Panc1 (cell line): ENCODE data around the gene ILDR1. TPM values are rescaled to one million over a fixed set of nuclear protein-coding genes. Genes with fewer than 3 reads are reported as not detected.

Source experiments
- ATAC-seq: fragments of 200-7000 bp; cut with Tn5 transposase; 2 replicates; pipeline ENCODE4 v1.9.1; 2020; ENCODE audit warnings: mild to moderate bottlenecking, moderate library complexity
- BruUV-seq: library from RNA; stranded (reverse); fragments of 400-500 nt; replicated peaks from 2 replicates; lab custom pipeline; 2021; lab: Mats Ljungman, UMichigan
- CTCF ChIA-PET: fragments of 300-600 bp; sonication (Branson Sonifier 250); formaldehyde crosslinking; loops from one replicate; lab custom pipeline; 2022; ENCODE audit warnings: antibody characterized with exemption; lab: Charles Lee
- POLR2A ChIA-PET: fragments of 300-600 bp; sonication (Branson Sonifier 250); formaldehyde crosslinking; loops from one replicate; lab custom pipeline; 2022; ENCODE audit warnings: antibody characterized with exemption; lab: Charles Lee
- DNase-seq: peaks from one replicate; pipeline ENCODE4 v3.0.0-alpha.2; 2010; ENCODE audit warnings: low read depth, low spot score
- H3K27ac ChIP-seq: 2 replicates; pipeline ENCODE4 v1.5.1; 2011; ENCODE audit warnings: mild to moderate bottlenecking, low read length, inconsistent platforms
- H3K27me3 ChIP-seq: fragments of 200-500 bp; sonication (Bioruptor generic); 2 replicates; pipeline ENCODE4 v1.6.0; 2014; ENCODE audit warnings: low read length, inconsistent platforms; ENCODE audit not compliant: control insufficient read depth, insufficient read depth
- H3K36me3 ChIP-seq: fragments of 200-500 bp; sonication (Bioruptor generic); 2 replicates; pipeline ENCODE4 v1.5.1; 2014; ENCODE audit warnings: inconsistent platforms, mild to moderate bottlenecking, low read length, moderate library complexity; ENCODE audit not compliant: control insufficient read depth, insufficient read depth
- H3K4me1 ChIP-seq: 2 replicates; pipeline ENCODE4 v1.5.1; 2011; ENCODE audit warnings: inconsistent platforms, mild to moderate bottlenecking, low read length, moderate library complexity; ENCODE audit not compliant: control insufficient read depth, insufficient read depth
- H3K4me3 ChIP-seq, 2 experiments: 2 replicates each; pipeline ENCODE4 v1.5.1; 2011 to 2012; ENCODE audit warnings: low read depth in 2 of 2, low read length in 2 of 2, mild to moderate bottlenecking in 2 of 2, inconsistent platforms in 1 of 2, moderate library complexity in 1 of 2
- H3K9me3 ChIP-seq: fragments of 200-500 bp; sonication (Bioruptor generic); 2 replicates; pipeline ENCODE4 v1.5.1; 2014; ENCODE audit warnings: low read depth, mild to moderate bottlenecking, inconsistent platforms, low read length, moderate library complexity; ENCODE audit not compliant: control insufficient read depth, insufficient read depth
- CTCF ChIP-seq: fragments of 450-650 bp; IDR thresholded peaks from 2 replicates; pipeline ENCODE4 v1.5.1; 2017; ENCODE audit warnings: mild to moderate bottlenecking
- POLR2AphosphoS5 ChIP-seq: IDR thresholded peaks from 2 replicates; pipeline ENCODE4 v1.6.1; 2012; ENCODE audit warnings: mild to moderate bottlenecking, low read depth, low read length, moderate library complexity
- REST ChIP-seq, 2 experiments: IDR thresholded peaks; 2 replicates each; pipeline ENCODE4 v1.6.1; 2011 to 2012; ENCODE audit warnings: low read depth in 2 of 2, control low read depth in 1 of 2, low read length in 1 of 2, mild to moderate bottlenecking in 1 of 2, moderate library complexity in 1 of 2; ENCODE audit not compliant: insufficient read depth in 1 of 2
- SIN3A ChIP-seq: IDR thresholded peaks from 2 replicates; pipeline ENCODE4 v1.6.1; 2012; ENCODE audit warnings: low read depth, mild to moderate bottlenecking, low read length, moderate library complexity, borderline replicate concordance; ENCODE audit not compliant: insufficient read depth
- TCF7L2 ChIP-seq: IDR thresholded peaks from 2 replicates; pipeline ENCODE4 v1.6.1; 2011; ENCODE audit warnings: mild to moderate bottlenecking, low read depth, low read length, inconsistent platforms
- in situ Hi-C: cut with HindIII; loops from 2 replicates; pipeline ENCODE4 v1.10.0; 2016; ENCODE audit warnings: low sequenced_read_pairs, low pct_unique_long_range_greater_than_20kb
- intact Hi-C: fragments of 100-400 bp; cut with micrococcal nuclease; formaldehyde crosslinking; loops from one replicate; pipeline ENCODE4 v1.10.0; 2022; ENCODE audit not compliant: unreplicated experiment
- total RNA-seq: library from RNA; stranded (reverse); gene quantifications from one replicate; pipeline ENCODE4 v1.2.1, GENCODE V29; 2021; ENCODE audit not compliant: unreplicated experiment

The ILDR1 gene
- total RNA-seq, 1 experiment from 2014 or later = not detected

GRCh38 chr3:121979246-121979645, 42.8 kb downstream of the ILDR1 start:
- POLR2A ChIA-PET = interaction anchor here (0.6 kb wide), 1 partner anchor 244 kb away, joined by 3 read pairs; no protein-coding TSS in a partner anchor
- CTCF ChIA-PET = no interaction called here

GRCh38 chr3:121976727-121977126, 45.3 kb downstream of the ILDR1 start:
- H3K27ac ChIP-seq = no peak overlapping the region
- in situ Hi-C loops = no loop called here
- ATAC-seq (no peak), DNase-seq (no peak)
- CTCF ChIA-PET = no interaction called here
- H3K36me3 ChIP-seq = no peaks in the 10 kb centered on the region
- intact Hi-C loops = no loop called here
- no peaks in the 10 kb centered on the region for H3K9me3 ChIP-seq
- no peaks in the 10 kb centered on the region; the same call in 1 of the 2 replicates for H3K27me3 ChIP-seq
- POLR2A ChIA-PET = no interaction called here
- H3K4me3 ChIP-seq = no peak overlapping the region
- no TSS peak for BruUV-seq
- TF ChIP-seq SIN3A (no peak), CTCF (no peak), POLR2AphosphoS5 (no peak), TCF7L2 (no peak)
- H3K4me1 ChIP-seq = no peaks in the 10 kb centered on the region

More at GRCh38 chr3:121979246-121979645, 42.8 kb downstream of the ILDR1 start:
- Histone ChIP-seq H3K36me3 (no peaks in the 10 kb centered on the region), H3K27ac (no peak overlapping the region), H3K27me3 (no peaks in the 10 kb centered on the region; the same call in 1 of the 2 replicates), H3K4me1 (no peaks in the 10 kb centered on the region), H3K4me3 (no peak overlapping the region), H3K9me3 (peaks cover 12% of the 10 kb centered on the region)
- in situ Hi-C loops (no loop called here), intact Hi-C loops (no loop called here)
- no TSS peak for BruUV-seq
- no peak for DNase-seq
- ATAC-seq = no peak
- TF ChIP-seq POLR2AphosphoS5 (no peak), SIN3A (no peak), TCF7L2 (no peak), REST (IDR thresholded peaks at IDR 0.05; ENCODE audit: insufficient read depth in 1 of 2, low read depth in 2 of 2, low read length in 1 of 2) (no peak), CTCF (no peak)
